DND-41 (cell line): ENCODE measurements around the gene RRP12.

Source experiments
- EZH2 ChIP-seq: IDR thresholded peaks from 3 replicates; pipeline ENCODE4 v1.6.1; 2012; ENCODE audit warnings: borderline replicate concordance, low read depth, mild to moderate bottlenecking, moderate library complexity, low read length, inconsistent platforms; ENCODE audit not compliant: severe bottlenecking
- TF ChIP-seq, protein P1 (sequence below): IDR thresholded peaks from 2 replicates; pipeline ENCODE4 v1.5.1; 2012; ENCODE audit warnings: borderline replicate concordance, low read length, moderate library complexity, mild to moderate bottlenecking; ENCODE audit not compliant: poor library complexity, severe bottlenecking; ENCODE audit errors: extremely low read depth

- TF ChIP-seq, protein P1, sequence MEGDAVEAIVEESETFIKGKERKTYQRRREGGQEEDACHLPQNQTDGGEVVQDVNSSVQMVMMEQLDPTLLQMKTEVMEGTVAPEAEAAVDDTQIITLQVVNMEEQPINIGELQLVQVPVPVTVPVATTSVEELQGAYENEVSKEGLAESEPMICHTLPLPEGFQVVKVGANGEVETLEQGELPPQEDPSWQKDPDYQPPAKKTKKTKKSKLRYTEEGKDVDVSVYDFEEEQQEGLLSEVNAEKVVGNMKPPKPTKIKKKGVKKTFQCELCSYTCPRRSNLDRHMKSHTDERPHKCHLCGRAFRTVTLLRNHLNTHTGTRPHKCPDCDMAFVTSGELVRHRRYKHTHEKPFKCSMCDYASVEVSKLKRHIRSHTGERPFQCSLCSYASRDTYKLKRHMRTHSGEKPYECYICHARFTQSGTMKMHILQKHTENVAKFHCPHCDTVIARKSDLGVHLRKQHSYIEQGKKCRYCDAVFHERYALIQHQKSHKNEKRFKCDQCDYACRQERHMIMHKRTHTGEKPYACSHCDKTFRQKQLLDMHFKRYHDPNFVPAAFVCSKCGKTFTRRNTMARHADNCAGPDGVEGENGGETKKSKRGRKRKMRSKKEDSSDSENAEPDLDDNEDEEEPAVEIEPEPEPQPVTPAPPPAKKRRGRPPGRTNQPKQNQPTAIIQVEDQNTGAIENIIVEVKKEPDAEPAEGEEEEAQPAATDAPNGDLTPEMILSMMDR, result no peak
- TF ChIP-seq EZH2, result no peak
Measured at GRCh38 chr10:97353945-97354344, 47.2 kb downstream of the RRP12 start.
